PC-9 (cell line): ENCODE data around the gene OR51B2. TPM values are rescaled to one million over a fixed set of nuclear protein-coding genes. Genes with fewer than 3 reads are reported as not detected.

Experiments used
- BruUV-seq: library from RNA; stranded (reverse); fragments of 400-500 nt; replicated peaks from 2 replicates; lab custom pipeline; 2021; lab: Mats Ljungman, UMichigan
- CTCF ChIA-PET: fragments of 300-600 bp; sonication (Branson Sonifier 250); formaldehyde crosslinking; loops from one replicate; lab custom pipeline; 2022; ENCODE audit warnings: antibody characterized with exemption; lab: Charles Lee
- POLR2A ChIA-PET: fragments of 300-600 bp; sonication (Branson Sonifier 250); formaldehyde crosslinking; loops from one replicate; lab custom pipeline; 2022; ENCODE audit warnings: antibody characterized with exemption; ENCODE audit not compliant: unreplicated experiment; lab: Charles Lee
- DNase-seq, 2 experiments: peaks; one replicate each; pipeline versions ENCODE4 v3.0.0 to v3.0.0-alpha.2; 2015 to 2022; ENCODE audit warnings: mixed read lengths in 1 of 2
- H2AFZ ChIP-seq: fragments of 200-600 bp; sonication (generic); 2 replicates; pipeline ENCODE4 v1.8.1; 2017; ENCODE audit warnings: antibody characterized with exemption
- H3F3A ChIP-seq: fragments of 200-600 bp; sonication (generic); 2 replicates; pipeline ENCODE4 v1.8.1; 2017; ENCODE audit warnings: antibody characterized with exemption, mild to moderate bottlenecking, low read depth; ENCODE audit not compliant: insufficient read depth
- H3K27ac ChIP-seq: fragments of 200-600 bp; sonication (generic); 2 replicates; pipeline ENCODE4 v1.6.1; 2016; ENCODE audit warnings: mixed run types
- H3K27me3 ChIP-seq: fragments of 200-600 bp; sonication (generic); 2 replicates; pipeline ENCODE4 v1.6.1; 2016; ENCODE audit warnings: low read depth, mixed run types; ENCODE audit not compliant: insufficient read depth
- H3K36me3 ChIP-seq: fragments of 200-600 bp; sonication (generic); 2 replicates; pipeline ENCODE4 v1.6.1; 2016; ENCODE audit warnings: low read depth, mixed run types
- H3K4me1 ChIP-seq: fragments of 200-600 bp; sonication (generic); replicated peaks from 2 replicates; pipeline ENCODE4 v1.6.1; 2016; ENCODE audit warnings: mixed run types; ENCODE audit not compliant: insufficient read depth
- H3K4me2 ChIP-seq: fragments of 200-600 bp; sonication (generic); 2 replicates; pipeline ENCODE4 v1.6.1; 2017; ENCODE audit warnings: mixed run types
- H3K4me3 ChIP-seq: fragments of 200-600 bp; sonication (generic); 2 replicates; pipeline ENCODE4 v1.6.1; 2016; ENCODE audit warnings: mixed run types
- H3K79me2 ChIP-seq: fragments of 200-600 bp; sonication (generic); 2 replicates; pipeline ENCODE4 v1.6.1; 2017; ENCODE audit warnings: low read depth, mixed run types
- H3K9me2 ChIP-seq: fragments of 200-600 bp; sonication (generic); 2 replicates; pipeline ENCODE4 v1.8.1; 2017; ENCODE audit warnings: mild to moderate bottlenecking; ENCODE audit not compliant: insufficient read depth
- H3K9me3 ChIP-seq: fragments of 200-600 bp; sonication (generic); 2 replicates; pipeline ENCODE4 v1.8.1; 2016; ENCODE audit warnings: low read depth; ENCODE audit not compliant: insufficient read depth
- H4K20me1 ChIP-seq: fragments of 200-600 bp; sonication (generic); 2 replicates; pipeline ENCODE4 v1.8.1; 2017; ENCODE audit not compliant: insufficient read depth
- CTCF ChIP-seq: fragments of 200-600 bp; sonication (generic); conservative IDR thresholded peaks from 2 replicates; pipeline ENCODE4 v1.6.1; 2017; ENCODE audit warnings: mixed run types, antibody characterized with exemption, mild to moderate bottlenecking, moderate library complexity
- EZH2 ChIP-seq: fragments of 200-600 bp; sonication (generic); IDR thresholded peaks from 2 replicates; pipeline ENCODE4 v1.8.0; 2017; ENCODE audit warnings: antibody characterized with exemption, low read depth
- intact Hi-C: fragments of 100-400 bp; cut with micrococcal nuclease; formaldehyde crosslinking; loops from one replicate; pipeline ENCODE4 v1.10.0; 2022; ENCODE audit not compliant: unreplicated experiment
- total RNA-seq: library from RNA; stranded (reverse); gene quantifications from 2 replicates; pipeline ENCODE4 v1.2.3, GENCODE V29; 2021

Gene OR51B2
- total RNA-seq, 1 experiment from 2014 or later, result not detected

DNA sequence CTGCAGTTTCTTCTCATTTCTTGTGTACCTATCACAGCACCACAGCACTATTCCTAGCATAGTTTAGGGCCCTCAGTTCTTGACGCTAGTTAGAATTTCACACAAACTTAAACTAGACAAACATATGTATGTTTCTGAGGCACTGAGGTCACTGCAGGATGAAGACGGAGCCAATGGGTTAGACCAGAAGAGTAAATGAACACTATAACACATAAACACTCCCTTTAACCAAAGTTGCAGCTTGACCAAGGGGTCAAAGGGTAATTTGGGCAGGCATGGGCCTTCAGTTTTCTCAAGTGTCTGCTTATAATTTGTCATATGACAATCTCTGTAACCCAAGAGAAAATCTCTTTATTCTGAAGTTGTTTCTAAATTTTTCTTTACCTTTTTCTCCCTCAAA lies 41.5 kb downstream of the OR51B2 start:
- H3K9me2 ChIP-seq, result no peaks in the 10 kb centered on the region
- no peaks in the 10 kb centered on the region for H3K9me3 ChIP-seq
- 0 out of 2 replicates have a peak, but pooled peaks cover 3% of the 10 kb centered on the region for H3F3A ChIP-seq
- BruUV-seq, result no TSS peak
- H3K79me2 ChIP-seq, result no peaks in the 10 kb centered on the region
- no peak overlapping the region for H3K4me2 ChIP-seq
- H3K27me3 ChIP-seq, result no peaks in the 10 kb centered on the region
- no peak overlapping the region for H3K27ac ChIP-seq
- no peaks in the 10 kb centered on the region for H4K20me1 ChIP-seq
- no peak overlapping the region for H3K4me3 ChIP-seq
- H3K4me1 ChIP-seq, result peaks cover 7% of the 10 kb centered on the region
- CTCF ChIA-PET, result no interaction called here
- POLR2A ChIA-PET, result no interaction called here
- H2AFZ ChIP-seq, result no peak overlapping the region
- intact Hi-C loops, result no loop called here
- no peaks in the 10 kb centered on the region for H3K36me3 ChIP-seq
- no peak for DNase-seq
- TF ChIP-seq CTCF (no peak), EZH2 (no peak)

DNA sequence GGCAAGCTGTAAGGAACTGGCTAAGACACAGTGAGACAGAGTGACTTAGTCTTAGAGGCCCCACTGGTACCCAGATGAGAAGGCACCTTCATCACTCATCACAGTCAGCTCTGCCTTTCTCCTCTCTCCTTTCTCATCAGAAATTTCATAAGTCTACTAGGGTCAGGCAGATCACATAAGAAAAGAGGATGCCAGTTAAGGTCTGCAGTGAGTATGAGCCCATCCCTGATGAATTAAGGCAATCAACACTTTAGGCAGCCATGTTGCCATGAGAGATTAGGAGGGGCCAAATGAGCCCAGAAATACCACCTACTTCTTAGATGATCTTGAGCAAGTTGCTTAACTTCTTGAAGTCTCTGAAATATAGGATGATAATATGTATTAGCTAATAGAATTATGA lies 42.5 kb downstream of the OR51B2 start:
- intact Hi-C loops, result no loop called here
- CTCF ChIA-PET, result no interaction called here
- Histone ChIP-seq H2AFZ (no peak overlapping the region), H4K20me1 (no peaks in the 10 kb centered on the region), H3K36me3 (no peaks in the 10 kb centered on the region), H3K27ac (peak overlapping the region; percentile 56), H3K4me3 (no peak overlapping the region), H3K27me3 (no peaks in the 10 kb centered on the region), H3K79me2 (no peaks in the 10 kb centered on the region), H3K4me1 (peaks cover 7% of the 10 kb centered on the region), H3F3A (0 out of 2 replicates have a peak, but pooled peaks cover 3% of the 10 kb centered on the region), H3K9me2 (no peaks in the 10 kb centered on the region), H3K4me2 (no peak overlapping the region), H3K9me3 (no peaks in the 10 kb centered on the region)
- TF ChIP-seq EZH2 (no peak), CTCF (no peak)
- POLR2A ChIA-PET, result no interaction called here
- no TSS peak for BruUV-seq
- no peak for DNase-seq

- peak; percentile 71 to 72 for DNase-seq
- Histone ChIP-seq H3K27me3 (no peaks in the 10 kb centered on the region), H3K9me2 (no peaks in the 10 kb centered on the region), H3K27ac (peak overlapping the region; percentile 56), H3K4me1 (peaks cover 7% of the 10 kb centered on the region), H4K20me1 (no peaks in the 10 kb centered on the region), H3F3A (0 out of 2 replicates have a peak, but pooled peaks cover 3% of the 10 kb centered on the region), H3K9me3 (no peaks in the 10 kb centered on the region), H3K4me3 (no peak overlapping the region), H3K36me3 (no peaks in the 10 kb centered on the region), H3K79me2 (no peaks in the 10 kb centered on the region), H3K4me2 (peak overlapping the region; percentile 34; the same call in 1 of the 2 replicates), H2AFZ (no peak overlapping the region)
- ChIA-PET POLR2A (no interaction called here), CTCF (no interaction called here)
- TF ChIP-seq CTCF (no peak), EZH2 (no peak)
- BruUV-seq, result no TSS peak
- intact Hi-C loops, result no loop called here
These were observed 43.5 kb downstream of the OR51B2 start for GRCh38 chr11:5280582-5281102.
